Epithelial cell of esophagus (primary cell): ENCODE data around the gene RAPGEF5.

Source experiments
- DNase-seq: peaks from one replicate; pipeline ENCODE4 v3.0.0; 2010; ENCODE audit warnings: low read depth
- H3K4me3 ChIP-seq: 2 replicates; pipeline ENCODE4 v1.5.1; 2011; ENCODE audit warnings: mild to moderate bottlenecking, low read length, control low read depth
- CTCF ChIP-seq: IDR thresholded peaks from 2 replicates; pipeline ENCODE4 v1.5.1; 2011; ENCODE audit warnings: low read depth, mild to moderate bottlenecking, low read length, control low read depth, inconsistent platforms; ENCODE audit not compliant: insufficient read depth; ENCODE audit errors: missing control alignments

The RAPGEF5 gene

DNA sequence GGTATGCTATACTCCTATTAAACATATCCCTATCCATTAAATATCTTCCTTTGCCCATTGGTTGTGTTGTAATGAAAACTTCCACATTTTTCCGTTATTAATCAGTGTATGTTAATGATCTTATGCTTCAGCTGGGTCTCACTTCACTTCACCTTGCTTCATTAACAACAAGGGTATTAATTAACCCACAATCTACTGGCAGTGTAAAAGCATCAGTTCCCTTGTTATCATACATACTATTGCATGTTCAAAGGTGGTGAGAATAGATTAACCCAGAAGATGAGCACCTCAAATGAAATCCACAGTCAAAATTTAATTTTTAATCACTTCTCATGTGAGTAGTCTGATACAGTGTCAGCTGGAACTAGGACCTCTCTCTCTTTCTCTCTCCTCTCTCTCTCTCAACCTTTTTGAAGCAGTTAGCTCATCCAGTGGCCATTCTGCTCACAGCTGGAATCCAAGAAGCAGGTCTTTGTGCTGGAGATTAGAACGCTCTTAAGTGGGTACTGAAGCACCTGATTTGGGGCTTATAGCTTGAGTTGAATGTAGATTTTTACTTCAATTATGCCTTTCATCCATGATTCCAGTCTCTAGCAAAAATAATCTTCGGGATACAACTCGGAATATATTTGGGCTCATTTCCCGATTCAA, 172.3 kb downstream of the RAPGEF5 start:
- no peak for DNase-seq
- H3K4me3 ChIP-seq, result no peak overlapping the region
- TF ChIP-seq CTCF, result no peak

DNA sequence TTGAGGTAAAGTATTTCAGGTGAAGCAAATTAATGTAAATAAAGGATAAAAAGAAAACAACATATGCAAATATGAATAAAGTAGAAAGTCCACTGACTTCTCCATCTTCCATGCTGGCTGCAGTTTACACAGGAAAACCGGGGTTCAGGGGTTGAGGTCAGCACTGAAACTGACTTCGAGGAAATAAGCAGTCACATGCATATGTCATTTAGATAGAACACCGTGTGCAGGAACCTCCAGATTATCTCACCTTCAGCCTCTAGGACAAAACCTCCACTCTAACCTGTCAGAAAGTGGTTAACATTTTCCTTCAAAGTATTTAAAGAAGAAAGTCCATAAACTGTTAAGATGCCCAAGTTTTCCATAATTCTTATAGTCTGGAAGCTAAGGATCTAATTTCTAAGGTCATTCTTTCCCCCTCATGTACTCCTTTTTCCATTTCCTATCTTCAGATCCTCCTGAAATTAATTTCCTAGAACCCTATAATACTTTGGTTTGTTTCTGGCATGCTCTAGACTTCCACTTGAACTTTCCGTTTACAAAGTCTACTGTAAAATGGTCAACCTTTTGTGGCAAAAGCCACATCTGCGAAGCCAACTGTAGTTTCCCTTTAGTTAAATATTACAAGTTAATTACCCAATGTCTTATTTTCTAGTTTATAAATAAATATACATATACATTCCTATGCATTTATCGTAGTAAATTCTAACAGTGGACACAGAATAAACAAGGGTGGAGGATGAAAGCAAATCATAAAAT, 173.3 kb downstream of the RAPGEF5 start:
- no peak for TF ChIP-seq CTCF
- no peak for DNase-seq
- no peak overlapping the region for H3K4me3 ChIP-seq

- TF ChIP-seq CTCF, result no peak
- DNase-seq, result no peak
Measured at GRCh38 chr7:22182149-22182548, 174.8 kb downstream of the RAPGEF5 start.

DNA sequence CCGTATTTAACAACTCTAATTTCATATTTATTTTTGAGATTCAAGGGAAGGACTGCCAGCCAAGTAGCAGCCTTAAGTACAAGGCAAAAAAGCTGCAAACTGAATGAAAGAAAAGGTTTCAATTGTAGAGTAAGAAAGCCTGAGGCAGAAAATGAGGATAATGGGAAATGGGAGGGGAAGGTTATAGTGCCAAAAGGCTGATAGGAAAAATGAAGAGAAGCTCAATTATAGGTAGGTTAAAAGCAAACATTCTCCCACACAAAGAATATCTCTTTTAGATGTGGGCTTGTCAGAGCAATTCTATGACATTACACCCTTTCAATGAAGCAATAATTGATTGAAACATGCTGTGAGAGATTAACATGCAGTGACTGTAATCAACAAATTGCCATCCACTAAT, 175.3 kb downstream of the RAPGEF5 start:
- no peak for TF ChIP-seq CTCF
- H3K4me3 ChIP-seq, result no peak overlapping the region
- DNase-seq, result no peak

More at GRCh38 chr7:22182149-22182548, 174.8 kb downstream of the RAPGEF5 start:
- H3K4me3 ChIP-seq, result no peak overlapping the region

DNA sequence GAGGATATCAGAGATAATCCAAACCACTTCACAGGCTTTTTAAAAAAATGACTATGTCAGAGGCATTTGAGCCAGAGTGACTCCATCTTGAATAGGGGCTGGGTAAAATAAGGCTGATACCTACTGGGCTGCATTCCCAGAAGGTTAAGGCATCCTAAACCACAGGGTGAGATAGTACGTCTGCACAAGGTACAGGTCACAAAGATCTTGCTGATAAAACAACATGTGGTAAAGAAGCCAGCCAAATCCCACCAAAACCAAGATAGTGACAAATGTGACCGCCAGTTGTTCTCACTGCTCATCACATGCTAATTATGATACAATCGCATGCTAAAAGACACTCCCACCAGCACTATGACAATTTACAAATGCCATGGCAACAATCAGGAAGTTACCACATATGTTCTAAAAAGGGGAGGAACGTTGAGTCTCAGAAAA, 177.5 kb downstream of the RAPGEF5 start:
- TF ChIP-seq CTCF, result no peak
- H3K4me3 ChIP-seq, result no peak overlapping the region
- no peak for DNase-seq

GRCh38 chr7:22178735-22179134, 178.2 kb downstream of the RAPGEF5 start:
- H3K4me3 ChIP-seq, result no peak overlapping the region
- DNase-seq, result no peak
- TF ChIP-seq CTCF, result no peak
